Dermis microvascular lymphatic vessel endothelial cell (primary cell): ENCODE measurements around the gene PDK2. TPM values are rescaled to one million over a fixed set of nuclear protein-coding genes. Genes with fewer than 3 reads are reported as not detected.

Source experiments
- DNase-seq, 2 donors: peaks; one replicate each; pipeline versions ENCODE4 v3.0.0 to v3.0.0-alpha.2; 2010; ENCODE audit warnings: low read depth in 2 of 2
- total RNA-seq: library from RNA; depleted of rRNA; stranded (reverse); fragments of >200 nt; gene quantifications from 2 replicates; pipeline ENCODE4 v1.2.1, GENCODE V29; 2014

The PDK2 gene
- total RNA-seq, 1 donor from 2014 or later: 8.0 TPM

GRCh38 chr17:50149091-50149416 lies 53.9 kb downstream of the PDK2 start:
- no peak for DNase-seq

GRCh38 chr17:50149417-50150353 lies 54.5 kb downstream of the PDK2 start:
- DNase-seq: peak in 1 of 2 donors; percentile 77

GRCh38 chr17:50150354-50151040 lies 55.3 kb downstream of the PDK2 start, which contains the start of gene PPP1R9B:
Gene PPP1R9B (minus strand): TSS chr17:50150677. CDS start chr17:50150513, 164 bp downstream.
- no peak for DNase-seq

- peak; percentile 76 to 90 for DNase-seq
These were observed 56.1 kb downstream of the PDK2 start for GRCh38 chr17:50151041-50151936.

GRCh38 chr17:50151937-50152547 lies 56.9 kb downstream of the PDK2 start:
- DNase-seq: peak; percentile 73 to 89

- DNase-seq: no peak
These were observed 57.6 kb downstream of the PDK2 start for GRCh38 chr17:50152736-50153135.

- no peak for DNase-seq
These were observed 58.8 kb downstream of the PDK2 start for GRCh38 chr17:50153650-50154575.

GRCh38 chr17:50154604-50155003 lies 59.5 kb downstream of the PDK2 start:
- DNase-seq: no peak

- DNase-seq: no peak
These were observed 60.1 kb downstream of the PDK2 start for GRCh38 chr17:50155115-50155819.

- no peak for DNase-seq
These were observed 62.7 kb downstream of the PDK2 start for GRCh38 chr17:50157891-50158290.

- DNase-seq: peak; percentile 77 to 91
These were observed 66.1 kb downstream of the PDK2 start for GRCh38 chr17:50161023-50161910.

Other genes with a start within 250 kb of the PDK2 start
- not detected in 2 replicates for gene TAC4, start 247.3 kb upstream of the PDK2 start, total RNA-seq
- gene DLX4, start 126.2 kb upstream of the PDK2 start, total RNA-seq: not detected in 2 replicates
- not detected in 2 replicates for gene DLX3, start 100.1 kb upstream of the PDK2 start, total RNA-seq
- 104 and 118 TPM in 2 replicates for gene ITGA3, start 39.2 kb upstream of the PDK2 start, total RNA-seq
- 2.8 and 6.8 TPM in 2 replicates for gene SAMD14, start 34.8 kb downstream of the PDK2 start, total RNA-seq
- 21.3 and 23.6 TPM in 2 replicates for gene PPP1R9B, start 55.3 kb downstream of the PDK2 start, total RNA-seq
- gene SGCA, start 70.7 kb downstream of the PDK2 start, total RNA-seq: not detected in 2 replicates
- under 0.01 and 8.1 TPM in 2 replicates for gene COL1A1, start 106.3 kb downstream of the PDK2 start, total RNA-seq
- gene TMEM92, start 179.1 kb downstream of the PDK2 start, total RNA-seq: under 0.01 TPM in 1 of 2 replicates, not detected in the other